Inflammatory macrophage treated with lipopolysaccharide for 4 hours (primary cell): ENCODE data around the gene POC5.
A peak's percentile ranks its signal among the peaks of the same experiment; 100 is the strongest.
"Not testable (repeated sequence)": the region's sequence is repeated elsewhere in the genome, so short reads cannot be mapped to it uniquely, and the experiment has no call there.

Experiments
- DNase-seq: peaks from one replicate; pipeline ENCODE4 v3.0.0-alpha.2; 2020

The POC5 gene

DNA sequence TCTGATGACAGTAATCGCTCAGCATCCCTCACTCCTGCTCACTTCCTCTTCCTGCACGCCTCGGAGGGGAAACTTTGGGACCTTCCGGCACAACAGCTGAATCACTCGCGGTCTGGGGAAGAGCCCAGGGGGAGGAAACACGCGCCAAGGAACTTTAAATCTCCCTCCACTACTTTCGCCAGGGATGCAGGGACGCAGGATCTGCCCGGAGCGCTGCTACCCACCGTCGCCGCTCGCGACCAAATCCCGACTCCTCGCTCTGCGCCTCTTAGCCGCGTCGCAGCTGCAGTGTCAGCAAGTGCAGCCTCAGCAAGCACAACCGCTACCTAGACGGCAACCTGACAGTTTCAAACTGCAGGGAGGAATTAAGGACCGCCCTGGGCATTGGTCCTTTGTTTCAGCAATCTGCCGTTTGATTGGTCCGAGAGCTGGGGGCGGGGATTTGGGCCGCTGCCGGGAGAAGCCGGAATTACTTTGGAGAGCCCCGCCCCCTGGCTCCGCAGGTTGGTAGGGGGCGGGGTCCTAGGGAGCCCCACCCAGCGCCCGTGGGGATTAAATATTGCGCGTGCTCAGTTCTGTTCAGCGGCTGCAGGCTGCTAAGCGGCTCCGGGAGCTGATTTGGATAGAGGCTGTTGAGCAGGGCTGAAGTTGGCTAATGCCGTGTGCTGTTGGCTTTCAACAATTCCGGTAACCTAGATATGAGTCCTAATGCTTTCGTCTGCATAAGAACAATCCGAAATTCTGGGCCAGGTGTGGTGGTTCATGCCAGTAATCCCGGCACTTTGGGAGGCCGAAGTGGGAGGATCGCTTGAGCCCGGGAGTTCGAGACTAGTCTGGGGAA, at the start of gene POC5:
POC5 (minus strand) TSS at position 356 of the 841 bp plus-strand sequence. CDS start 4,500 bp downstream, outside the sequence.
- peak; percentile 97 for DNase-seq

DNA sequence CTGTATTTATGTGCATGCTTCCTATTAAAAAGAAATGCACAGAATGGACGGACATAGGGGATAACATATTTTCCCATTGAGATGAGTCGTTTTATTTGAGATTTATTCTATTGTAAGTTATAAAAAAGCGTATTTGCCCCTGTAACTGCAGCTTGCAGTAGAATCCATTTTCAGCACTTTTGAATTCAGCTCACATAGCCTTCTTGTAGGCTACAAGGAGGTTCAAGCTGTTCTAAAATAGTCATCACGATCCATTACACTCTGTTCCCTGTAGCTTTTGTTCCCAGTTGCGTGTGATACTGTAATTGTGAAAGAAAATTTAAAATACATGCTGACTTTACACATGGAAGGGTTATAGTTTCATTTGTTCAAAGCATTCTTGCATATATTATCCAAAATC, 40.9 kb upstream of the POC5 start:
- DNase-seq, result no peak

GRCh38 chr5:75756981-75757380, 39.7 kb upstream of the POC5 start:
- DNase-seq, result no peak

- no peak for DNase-seq
Observed at GRCh38 chr5:75756211-75756610, 39.0 kb upstream of the POC5 start.

DNA sequence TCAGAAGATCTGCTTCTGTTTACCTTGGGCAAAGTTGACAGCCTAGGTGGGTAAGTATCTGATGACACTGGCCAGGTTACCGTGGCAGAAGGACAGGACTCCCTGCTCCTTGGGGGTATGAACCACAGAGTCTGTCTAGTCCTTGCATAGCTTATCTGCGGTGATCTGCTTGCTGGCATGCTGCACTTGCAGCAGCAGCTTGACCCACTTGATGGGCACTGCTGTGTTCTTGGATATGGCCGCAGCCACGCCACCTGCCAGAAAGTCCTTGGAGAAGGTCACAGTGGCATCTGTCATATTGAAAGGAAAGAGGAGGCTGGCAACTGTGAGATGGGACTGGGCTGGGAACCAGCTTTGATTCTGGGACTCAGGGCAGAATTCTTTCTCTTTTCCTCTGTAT, 35.9 kb upstream of the POC5 start:
- DNase-seq, result no peak

DNA sequence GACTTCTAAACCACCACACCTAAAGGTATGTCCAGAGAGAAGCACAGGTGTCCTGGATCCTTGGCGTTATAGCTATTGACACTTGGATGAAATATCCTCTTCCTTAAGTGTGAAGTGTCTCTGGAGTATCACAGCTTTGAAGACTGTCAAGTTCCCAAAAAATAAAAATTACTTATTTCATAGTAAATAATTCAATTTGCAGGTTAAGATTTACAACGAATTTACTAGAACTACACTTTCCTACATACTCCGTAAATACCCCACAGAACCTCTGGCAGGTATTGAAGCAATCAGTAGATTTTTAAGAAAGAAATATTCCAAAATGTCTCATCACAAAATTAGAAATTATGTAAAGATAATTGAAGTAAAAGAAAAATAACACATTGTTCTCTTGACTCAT, 27.1 kb upstream of the POC5 start:
- no peak for DNase-seq

DNA sequence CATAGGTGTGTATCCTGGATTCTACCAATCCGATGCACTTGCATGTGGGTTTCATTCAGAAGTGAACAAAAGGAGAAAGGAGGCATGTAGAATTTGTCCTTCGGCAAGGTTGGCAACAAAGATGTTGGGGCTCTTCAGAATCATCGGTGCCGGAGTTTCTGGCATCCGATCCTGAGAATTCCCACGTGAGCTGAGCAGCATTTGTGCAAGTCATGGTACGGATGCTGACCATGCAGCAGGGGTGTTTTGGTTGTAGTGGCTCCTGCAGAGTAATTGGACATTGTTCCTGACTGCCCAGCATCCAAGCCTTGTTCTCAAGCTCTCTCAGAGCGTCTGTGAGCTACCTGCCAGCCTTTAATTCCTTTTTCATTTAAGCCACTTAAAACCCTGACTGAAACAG, 19.0 kb upstream of the POC5 start:
- DNase-seq, result no peak

DNA sequence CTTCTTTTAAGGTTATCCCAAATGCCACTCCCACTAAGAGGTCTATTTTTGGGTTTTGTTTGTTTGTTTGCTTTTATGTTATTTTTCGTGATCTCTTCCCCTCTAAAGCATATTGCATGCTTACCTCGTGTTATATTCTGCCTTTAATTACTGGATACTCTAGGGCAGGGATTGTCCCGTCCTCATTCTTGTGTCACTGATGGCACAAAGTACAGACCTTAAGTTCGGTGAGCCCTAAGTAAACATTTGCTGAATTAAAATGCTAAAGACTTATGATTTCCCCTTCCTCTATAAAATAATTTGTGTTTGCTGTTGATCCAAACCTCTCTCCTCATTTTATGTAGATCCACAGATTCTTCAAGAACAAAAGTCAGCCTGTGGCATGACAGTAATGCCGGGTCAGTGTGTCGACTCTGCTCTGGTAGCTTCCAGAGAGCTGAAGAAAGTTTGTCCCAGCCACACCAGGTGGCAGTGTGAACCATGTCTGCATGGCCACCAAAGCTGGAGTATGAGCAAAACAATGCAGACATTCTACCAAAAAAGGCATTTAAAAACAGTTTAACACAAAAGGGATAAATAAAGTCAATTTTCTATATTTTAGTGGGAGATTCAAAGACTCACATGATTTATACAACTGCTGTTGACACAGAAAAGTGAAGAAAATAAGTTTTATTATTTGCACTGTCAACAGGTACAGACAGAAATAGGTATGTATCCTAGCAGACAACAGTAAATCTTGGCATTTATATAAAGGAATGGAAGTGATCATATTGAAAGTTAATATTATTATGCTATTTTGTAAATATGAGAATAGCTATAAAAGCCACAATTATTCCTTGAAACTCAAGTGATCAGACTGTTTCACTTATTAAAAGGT, 17.9 kb upstream of the POC5 start:
- peak; percentile 2 for DNase-seq

DNA sequence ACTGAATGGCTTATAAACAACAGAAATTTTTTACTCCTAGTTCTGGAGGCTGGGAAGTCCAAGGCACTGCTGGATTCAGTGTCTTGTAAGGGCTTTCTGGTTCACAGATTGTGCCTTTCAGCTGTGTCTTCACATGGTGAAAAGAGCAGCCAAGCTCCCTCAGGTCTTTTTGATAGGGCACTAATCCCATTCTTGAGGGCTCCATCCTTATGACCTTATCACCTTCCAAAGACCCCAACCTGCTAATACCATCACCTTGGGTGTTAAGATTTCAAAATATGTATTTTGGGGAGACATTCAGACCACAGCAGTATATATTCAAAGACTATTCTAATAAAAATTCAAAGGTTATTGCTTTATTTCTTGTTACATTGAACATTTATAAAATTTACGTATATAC, 16.5 kb upstream of the POC5 start:
- no peak for DNase-seq

DNA sequence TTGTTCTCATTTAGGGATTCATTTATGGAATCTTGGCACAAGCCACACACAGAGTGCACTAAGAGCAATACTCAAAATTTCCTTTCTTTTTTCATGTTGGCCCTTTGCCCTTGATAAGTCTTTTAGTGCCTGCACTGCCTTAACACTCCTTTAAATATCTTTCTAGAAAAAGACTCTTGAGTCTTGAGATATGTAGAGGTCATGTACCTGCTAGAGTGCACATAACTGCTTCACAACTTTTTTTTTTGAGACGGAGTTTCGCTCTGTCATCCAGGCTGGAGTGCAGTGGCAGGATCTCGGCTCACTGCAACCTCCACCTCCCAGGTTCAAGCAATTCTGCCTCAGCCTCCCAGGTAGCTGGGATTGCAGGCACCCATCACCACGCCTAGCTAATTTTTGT, 14.3 kb upstream of the POC5 start:
- not testable (repeated sequence) for DNase-seq

DNA sequence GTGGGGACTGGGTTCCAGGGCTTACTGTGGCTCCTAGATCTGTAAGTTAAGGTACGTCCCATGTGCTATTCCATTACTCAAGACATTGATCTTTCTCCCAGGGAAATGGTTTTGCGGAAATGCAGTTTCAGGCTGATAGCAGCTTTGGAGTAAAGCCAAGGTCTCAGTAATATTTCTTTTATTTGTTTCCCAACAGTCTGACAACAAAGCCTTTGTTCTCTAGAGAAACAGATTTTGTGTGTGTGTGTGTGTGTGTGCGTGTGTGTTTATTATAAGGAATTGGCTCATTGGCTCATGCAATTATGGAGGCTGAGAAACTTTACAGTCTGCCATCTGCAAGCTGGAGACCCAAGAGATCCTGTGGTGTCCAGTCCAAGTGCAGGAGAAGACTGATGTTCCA, 12.1 kb upstream of the POC5 start:
- no peak for DNase-seq

DNA sequence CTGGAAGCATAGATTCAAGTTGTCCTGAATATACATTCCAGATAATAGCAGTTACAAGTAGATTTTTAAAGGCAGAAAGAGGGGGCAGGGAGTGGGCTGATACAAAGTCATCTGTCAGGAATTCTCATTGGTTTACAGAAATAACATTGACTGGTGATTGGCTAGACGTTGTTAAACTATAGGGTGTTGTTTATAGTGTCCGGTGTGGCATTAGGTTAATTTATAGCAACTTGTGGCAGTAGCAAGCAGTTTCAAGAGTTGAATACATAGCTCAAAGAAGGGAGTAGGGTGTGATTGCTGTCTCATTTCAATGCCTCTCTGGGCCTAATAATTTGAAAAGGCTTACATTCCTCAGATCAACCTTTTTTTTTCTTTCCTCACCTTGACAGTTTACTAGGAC, 10.7 kb upstream of the POC5 start:
- no peak for DNase-seq

DNA sequence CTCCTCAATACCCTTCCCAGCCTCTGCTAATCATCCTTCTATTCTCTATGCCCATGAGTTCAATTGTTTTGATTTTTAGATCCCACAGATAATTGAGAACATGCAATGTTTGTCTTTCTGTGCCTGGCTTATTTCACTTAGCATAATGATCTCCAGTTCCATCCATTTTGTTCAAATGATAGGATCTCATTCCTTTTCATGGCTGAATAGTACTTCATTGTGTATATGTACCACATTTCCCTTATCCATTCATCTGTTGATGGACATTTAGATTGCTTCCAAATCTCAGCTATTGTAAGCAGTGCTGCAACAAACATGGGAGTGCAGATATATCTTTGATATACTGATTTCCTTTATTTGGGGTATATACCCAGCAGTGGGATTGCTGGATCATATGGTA, 9.0 kb upstream of the POC5 start:
- not testable (repeated sequence) for DNase-seq

- DNase-seq, result no peak
Observed at GRCh38 chr5:75723378-75723777, 6.1 kb upstream of the POC5 start.

DNA sequence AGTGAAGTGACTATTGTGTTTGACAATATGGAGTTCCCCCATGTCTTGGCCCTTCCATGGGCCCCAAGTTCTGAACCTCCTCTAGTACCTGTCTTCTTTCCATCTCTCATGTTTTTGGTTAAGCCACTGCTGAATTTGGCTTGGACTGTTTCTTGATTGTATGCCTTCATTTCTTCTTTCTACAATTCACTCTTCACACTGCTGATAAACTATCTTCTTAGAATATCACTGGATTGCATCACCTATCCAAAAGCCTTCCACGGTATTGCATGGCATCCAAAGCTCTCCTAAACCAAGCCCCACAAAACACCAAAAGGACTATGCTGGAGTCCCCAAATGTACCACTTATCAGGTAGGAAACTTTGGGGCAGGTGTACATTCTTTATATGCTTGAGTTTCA, 4.3 kb upstream of the POC5 start:
- DNase-seq, result no peak

GRCh38 chr5:75720882-75721281, 3.6 kb upstream of the POC5 start:
- DNase-seq, result peak; percentile 39

- no peak for DNase-seq
Observed at GRCh38 chr5:75716715-75717081, 539 bp downstream of the POC5 start.

DNA sequence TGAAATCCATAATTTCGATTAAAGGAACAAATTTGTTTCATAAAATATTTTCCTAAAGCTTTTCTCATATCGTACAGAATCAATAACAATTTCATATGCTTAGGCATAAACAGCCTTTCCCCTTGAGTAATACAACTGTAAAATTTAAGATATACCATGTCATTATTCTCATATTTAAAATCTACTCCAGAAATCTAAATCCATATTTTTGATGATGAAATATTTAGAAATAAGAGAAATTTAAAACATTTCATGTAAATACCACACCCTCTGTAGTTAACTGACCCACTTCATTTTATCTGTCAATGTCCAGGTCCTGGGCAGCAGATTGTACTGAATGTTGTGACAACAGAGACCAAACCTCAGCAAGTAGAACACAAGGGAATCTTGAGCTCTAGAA, 5.1 kb downstream of the POC5 start:
- no peak for DNase-seq

GRCh38 chr5:75711151-75711550, 6.1 kb downstream of the POC5 start:
- DNase-seq, result no peak

DNA sequence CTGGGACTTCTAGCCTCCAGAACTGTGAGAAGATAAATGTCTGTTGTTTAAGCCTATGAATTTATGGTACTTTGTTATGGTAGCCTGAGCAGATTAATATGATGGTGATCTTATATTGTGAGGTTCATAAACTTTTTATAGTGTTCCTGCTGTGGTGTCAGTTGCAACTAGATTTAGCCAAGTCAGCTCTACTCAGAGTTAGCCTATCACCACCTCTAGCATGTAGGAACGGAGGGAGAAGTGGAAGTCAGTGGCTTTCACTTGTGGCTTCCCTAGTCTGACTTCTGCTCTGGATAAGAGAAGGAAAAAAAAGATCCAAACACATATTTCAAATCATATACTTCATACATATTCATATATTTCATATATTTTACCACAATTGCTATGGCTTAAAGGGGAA, 6.6 kb downstream of the POC5 start:
- peak; percentile 69 for DNase-seq

GRCh38 chr5:75707911-75708509, 9.2 kb downstream of the POC5 start:
- no peak for DNase-seq

DNA sequence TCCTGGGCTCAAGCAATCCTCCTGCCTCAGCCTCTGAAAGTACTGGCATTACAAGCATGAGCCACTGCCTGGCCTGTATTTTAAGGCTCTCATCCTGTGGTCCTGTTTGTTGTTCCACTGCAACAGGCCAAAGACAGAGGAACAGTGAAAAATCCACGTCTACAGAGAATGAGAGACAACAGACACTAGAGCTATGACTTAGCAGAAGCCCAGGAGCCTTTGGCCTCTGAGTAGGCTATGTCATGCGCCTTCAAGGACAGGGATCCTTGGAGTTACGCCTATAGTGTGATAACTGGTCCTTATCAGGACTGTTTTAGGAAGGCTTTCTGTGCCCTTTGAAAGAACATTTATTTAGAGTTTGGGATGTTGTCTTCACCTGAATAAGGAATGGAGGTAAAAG, 10.5 kb downstream of the POC5 start:
- no peak for DNase-seq

DNA sequence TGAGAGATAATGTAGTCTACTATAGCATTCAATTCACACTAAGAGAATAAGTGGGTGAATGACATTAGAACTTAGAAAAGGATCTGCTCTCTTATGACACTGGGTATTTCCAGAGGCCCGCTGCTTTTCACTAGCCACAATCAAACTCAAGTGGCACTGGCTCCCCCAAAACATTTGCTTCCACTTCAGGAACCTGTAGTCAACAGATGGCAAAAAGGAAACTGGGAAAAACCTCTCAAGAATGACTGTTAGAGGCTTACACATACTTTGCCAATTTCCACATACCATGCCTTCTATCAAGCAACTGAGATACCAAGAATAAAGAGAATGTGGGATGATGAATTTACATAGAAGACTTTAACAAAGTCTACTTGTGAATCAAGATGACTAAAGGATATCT, 11.2 kb downstream of the POC5 start:
- DNase-seq, result peak; percentile 16

DNA sequence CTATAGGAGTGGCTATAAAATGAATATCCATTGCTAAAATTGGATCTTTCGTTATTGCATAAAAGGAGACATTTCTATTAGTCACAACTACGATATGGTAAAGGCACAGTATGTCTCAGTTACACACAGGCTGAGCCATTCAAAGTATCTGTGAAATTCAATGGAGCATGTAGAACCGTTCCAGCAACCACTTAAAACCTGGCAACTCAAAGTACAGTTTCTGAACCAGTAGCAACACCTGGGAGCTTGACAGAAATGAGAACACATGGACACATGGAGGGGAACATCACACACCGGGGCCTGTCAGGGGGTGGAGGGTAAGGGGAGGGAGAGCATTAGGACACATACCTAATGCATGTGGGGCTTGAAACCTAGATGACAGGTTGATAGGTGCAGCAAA, 15.4 kb downstream of the POC5 start:
- peak; percentile 26 for DNase-seq
